ENCODE measurements around the gene WIPF2. TPM values are rescaled to one million over a fixed set of nuclear protein-coding genes. Genes with fewer than 3 reads are reported as not detected.

The WIPF2 gene
- polyA plus RNA-seq, 2 of the 4 experiments (the other 2 are of a cell fraction), result 13.8 to 21.5 TPM

GRCh38 chr17:40182606-40183005 lies 36.5 kb upstream of the WIPF2 start:
- POLR2A ChIA-PET, result no interaction called here

GRCh38 chr17:40187238-40187637 lies 31.9 kb upstream of the WIPF2 start:
- POLR2A ChIA-PET, result no interaction called here
- no peaks in the 10 kb centered on the region for H3K9me3 ChIP-seq
- no peak for DNase-seq (ENCODE audit: low read depth in 1 of 2, low spot score in 1 of 2)
- H3K4me2 ChIP-seq, result no peak overlapping the region
- peaks cover 23% of the 10 kb centered on the region for H3K4me1 ChIP-seq
- no peak overlapping the region for H3K27ac ChIP-seq
- TF ChIP-seq POLR2AphosphoS2 (conservative IDR thresholded peaks at IDR 0.05; ENCODE audit: low read length) (no peak), FOXS1 (CRISPR knock-in tag; IDR thresholded peaks at IDR 0.05) (no peak), REST (IDR thresholded peaks at IDR 0.05) (no peak), RAD21 (conservative IDR thresholded peaks at IDR 0.05 in 1 of 2, IDR thresholded peaks at IDR 0.05 in 1 of 2) (no peak), SMC3 (IDR thresholded peaks at IDR 0.05) (no peak), HMGXB4 (CRISPR knock-in tag; IDR thresholded peaks at IDR 0.05; ENCODE audit: borderline replicate concordance) (no peak), MYC (IDR thresholded peaks at IDR 0.05; ENCODE audit: borderline replicate concordance, low read length) (no peak), USF2 (IDR thresholded peaks at IDR 0.05) (no peak), NFE2L2 (conservative IDR thresholded peaks at IDR 0.05; ENCODE audit: low read length) (no peak), HES2 (IDR thresholded peaks at IDR 0.05) (no peak), HDAC2 (IDR thresholded peaks at IDR 0.05) (no peak), HOXB5 (CRISPR knock-in tag; IDR thresholded peaks at IDR 0.05) (no peak)
- no peak overlapping the region for H3K4me3 ChIP-seq
- no peak for FAIRE-seq
- no peak for ATAC-seq
- CTCF ChIA-PET, result interaction anchor here (1.1 to 10.7 kb wide), 5 partner anchors 15 to 172 kb away, joined by 3 to 157 read pairs (median 10); partner anchors contain the start of gene CSF3
- 86% methylated on average over 3 of the region's 3 CpGs for WGBS (ENCODE audit: missing lambda C conversion rate)

More at GRCh38 chr17:40182606-40183005, 36.5 kb upstream of the WIPF2 start:
- FAIRE-seq (no peak), ATAC-seq (no peak), DNase-seq (ENCODE audit: low read depth in 1 of 2, low spot score in 1 of 2) (no peak)
- TF ChIP-seq MAFK (IDR thresholded peaks at IDR 0.05; ENCODE audit: partially characterized antibody), result no peak
- Histone ChIP-seq H3K4me3 (no peak overlapping the region), H3K4me1 (peaks cover 32% of the 10 kb centered on the region), H3K9me3 (no peaks in the 10 kb centered on the region), H3K4me2 (no peak overlapping the region), H3K27ac (no peak overlapping the region)
- CTCF ChIA-PET, result interaction anchor here (0.6 to 16.5 kb wide), 7 partner anchors 9 to 160 kb away, joined by 3 to 195 read pairs (median 5); no protein-coding TSS in a partner anchor
- WGBS (ENCODE audit: missing lambda C conversion rate), result 83% methylated on average over 6 of the region's 6 CpGs

GRCh38 chr17:40188694-40189093 lies 30.4 kb upstream of the WIPF2 start:
- TF ChIP-seq BHLHE40 (IDR thresholded peaks at IDR 0.05; ENCODE audit: low read depth, low read length) (no peak), MYC (IDR thresholded peaks at IDR 0.05; ENCODE audit: borderline replicate concordance, low read length) (no peak), SREBF2 (IDR thresholded peaks at IDR 0.05) (no peak), HOXB13 (CRISPR knock-in tag; IDR thresholded peaks at IDR 0.05; ENCODE audit: low read depth) (no peak), ELK1 (IDR thresholded peaks at IDR 0.05; ENCODE audit: low read depth, low read length) (no peak), RCOR1 (IDR thresholded peaks at IDR 0.05; ENCODE audit: low read depth, low read length) (no peak), RNF2 (IDR thresholded peaks at IDR 0.05; ENCODE audit: borderline replicate concordance, low read depth) (no peak)
- Histone ChIP-seq H3K9me3 (no peaks in the 10 kb centered on the region), H3K4me1 (peaks cover 23% of the 10 kb centered on the region), H3K27ac (no peak overlapping the region), H3K4me2 (no peak overlapping the region), H3K4me3 (no peak overlapping the region)
- no peak for DNase-seq (ENCODE audit: low read depth in 1 of 2, low spot score in 1 of 2)
- CTCF ChIA-PET, result interaction anchor here (0.9 to 10.7 kb wide), 6 partner anchors 11 to 77 kb away, joined by 3 to 195 read pairs (median 69); partner anchors contain the start of genes RAPGEFL1 and WIPF2
- whole genome bisulfite sequencing (ENCODE audit: missing lambda C conversion rate), result 93% methylated on average over 6 of the region's 6 CpGs
- no peak for ATAC-seq
- POLR2A ChIA-PET, result no interaction called here
- no peak for FAIRE-seq
